Measurements from ENCODE around the gene CRYL1. TPM values are rescaled to one million over a fixed set of nuclear protein-coding genes. Genes with fewer than 3 reads are reported as not detected.

Gene CRYL1
- polyA plus RNA-seq, 1 of the 3 experiments (the other 2 are of a cell fraction): 34.8 TPM

DNA sequence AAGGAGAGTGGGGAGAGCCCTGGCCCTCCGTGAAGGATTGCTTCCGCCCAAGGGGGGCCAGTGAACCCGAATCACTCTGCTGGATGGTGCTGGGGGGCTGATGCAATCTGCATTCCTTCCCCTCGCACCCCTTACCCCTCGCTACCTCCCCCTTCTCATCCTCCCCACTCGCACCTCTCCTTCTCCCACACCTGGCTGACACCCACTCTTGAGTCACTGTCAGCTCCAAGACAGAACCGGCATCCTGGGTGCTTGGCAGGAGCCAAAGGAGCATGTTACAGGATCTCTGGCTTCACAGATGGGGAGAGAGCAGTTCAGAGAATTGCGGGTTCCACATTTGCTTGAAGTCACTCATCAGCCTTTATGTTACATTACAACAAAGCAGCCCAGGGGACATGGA, 167.6 kb downstream of the CRYL1 start:
- no peak for DNase-seq
- CTCF ChIA-PET: no interaction called here
- no peaks in the 10 kb centered on the region; the same call in 1 of the 2 replicates for H3K27me3 ChIP-seq (ENCODE audit: insufficient read depth)
- H4K20me1 ChIP-seq (ENCODE audit: insufficient read depth): no peaks in the 10 kb centered on the region
- H3K79me2 ChIP-seq (ENCODE audit: insufficient read depth): no peaks in the 10 kb centered on the region
- no peaks in the 10 kb centered on the region for H3K4me1 ChIP-seq (ENCODE audit: control insufficient read depth in 1 of 2, insufficient read depth in 2 of 2, low read depth in 1 of 2, low read length in 1 of 2)
- no peaks in the 10 kb centered on the region for H3K36me3 ChIP-seq (replicated peaks in 1 of 2; ENCODE audit: control insufficient read depth in 1 of 2, insufficient read depth in 2 of 2, low read length in 1 of 2)
- no peaks in the 10 kb centered on the region for H3K9me3 ChIP-seq
- WGBS (ENCODE audit: low lambda C conversion rate): 44% methylated on average over 7 of the region's 8 CpGs
- H3K27ac ChIP-seq (ENCODE audit: low read depth in 2 of 2, low read length in 1 of 2): no peak overlapping the region
- no peak overlapping the region for H3K4me3 ChIP-seq (ENCODE audit: low read depth in 2 of 2, low read length in 1 of 2)
- no peak overlapping the region for H3K9ac ChIP-seq
- H3F3A ChIP-seq (replicated peaks; ENCODE audit: insufficient read depth): no peaks in the 10 kb centered on the region
- no peak overlapping the region for H3K4me2 ChIP-seq
- H3K9me2 ChIP-seq: no peaks in the 10 kb centered on the region
- H2AFZ ChIP-seq (ENCODE audit: low read depth): no peak overlapping the region
- TF ChIP-seq, protein P1, sequence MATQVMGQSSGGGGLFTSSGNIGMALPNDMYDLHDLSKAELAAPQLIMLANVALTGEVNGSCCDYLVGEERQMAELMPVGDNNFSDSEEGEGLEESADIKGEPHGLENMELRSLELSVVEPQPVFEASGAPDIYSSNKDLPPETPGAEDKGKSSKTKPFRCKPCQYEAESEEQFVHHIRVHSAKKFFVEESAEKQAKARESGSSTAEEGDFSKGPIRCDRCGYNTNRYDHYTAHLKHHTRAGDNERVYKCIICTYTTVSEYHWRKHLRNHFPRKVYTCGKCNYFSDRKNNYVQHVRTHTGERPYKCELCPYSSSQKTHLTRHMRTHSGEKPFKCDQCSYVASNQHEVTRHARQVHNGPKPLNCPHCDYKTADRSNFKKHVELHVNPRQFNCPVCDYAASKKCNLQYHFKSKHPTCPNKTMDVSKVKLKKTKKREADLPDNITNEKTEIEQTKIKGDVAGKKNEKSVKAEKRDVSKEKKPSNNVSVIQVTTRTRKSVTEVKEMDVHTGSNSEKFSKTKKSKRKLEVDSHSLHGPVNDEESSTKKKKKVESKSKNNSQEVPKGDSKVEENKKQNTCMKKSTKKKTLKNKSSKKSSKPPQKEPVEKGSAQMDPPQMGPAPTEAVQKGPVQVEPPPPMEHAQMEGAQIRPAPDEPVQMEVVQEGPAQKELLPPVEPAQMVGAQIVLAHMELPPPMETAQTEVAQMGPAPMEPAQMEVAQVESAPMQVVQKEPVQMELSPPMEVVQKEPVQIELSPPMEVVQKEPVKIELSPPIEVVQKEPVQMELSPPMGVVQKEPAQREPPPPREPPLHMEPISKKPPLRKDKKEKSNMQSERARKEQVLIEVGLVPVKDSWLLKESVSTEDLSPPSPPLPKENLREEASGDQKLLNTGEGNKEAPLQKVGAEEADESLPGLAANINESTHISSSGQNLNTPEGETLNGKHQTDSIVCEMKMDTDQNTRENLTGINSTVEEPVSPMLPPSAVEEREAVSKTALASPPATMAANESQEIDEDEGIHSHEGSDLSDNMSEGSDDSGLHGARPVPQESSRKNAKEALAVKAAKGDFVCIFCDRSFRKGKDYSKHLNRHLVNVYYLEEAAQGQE (IDR thresholded peaks at IDR 0.05; ENCODE audit: low read depth, low read length): no peak
- no peak for TF ChIP-seq TEAD4 (IDR thresholded peaks at IDR 0.05; ENCODE audit: borderline replicate concordance, insufficient read depth)
- TF ChIP-seq, protein P2, sequence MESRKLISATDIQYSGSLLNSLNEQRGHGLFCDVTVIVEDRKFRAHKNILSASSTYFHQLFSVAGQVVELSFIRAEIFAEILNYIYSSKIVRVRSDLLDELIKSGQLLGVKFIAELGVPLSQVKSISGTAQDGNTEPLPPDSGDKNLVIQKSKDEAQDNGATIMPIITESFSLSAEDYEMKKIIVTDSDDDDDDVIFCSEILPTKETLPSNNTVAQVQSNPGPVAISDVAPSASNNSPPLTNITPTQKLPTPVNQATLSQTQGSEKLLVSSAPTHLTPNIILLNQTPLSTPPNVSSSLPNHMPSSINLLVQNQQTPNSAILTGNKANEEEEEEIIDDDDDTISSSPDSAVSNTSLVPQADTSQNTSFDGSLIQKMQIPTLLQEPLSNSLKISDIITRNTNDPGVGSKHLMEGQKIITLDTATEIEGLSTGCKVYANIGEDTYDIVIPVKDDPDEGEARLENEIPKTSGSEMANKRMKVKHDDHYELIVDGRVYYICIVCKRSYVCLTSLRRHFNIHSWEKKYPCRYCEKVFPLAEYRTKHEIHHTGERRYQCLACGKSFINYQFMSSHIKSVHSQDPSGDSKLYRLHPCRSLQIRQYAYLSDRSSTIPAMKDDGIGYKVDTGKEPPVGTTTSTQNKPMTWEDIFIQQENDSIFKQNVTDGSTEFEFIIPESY (IDR thresholded peaks at IDR 0.05; ENCODE audit: borderline replicate concordance, low read depth): no peak
- no peak for TF ChIP-seq SMC3 (IDR thresholded peaks at IDR 0.05; ENCODE audit: low read depth, low read length)
- no peak for TF ChIP-seq TAF1 (IDR thresholded peaks at IDR 0.05; ENCODE audit: borderline replicate concordance, low read depth, low read length)
- TF ChIP-seq NFIC (IDR thresholded peaks at IDR 0.05; ENCODE audit: borderline replicate concordance): no peak
- no peak for TF ChIP-seq RCOR1 (IDR thresholded peaks at IDR 0.05; ENCODE audit: low read length)
- no peak for TF ChIP-seq RXRA (IDR thresholded peaks at IDR 0.05; ENCODE audit: borderline replicate concordance, low read depth)
- no peak for TF ChIP-seq EZH2phosphoT487 (IDR thresholded peaks at IDR 0.05; ENCODE audit: borderline replicate concordance, low read depth)
- no peak for TF ChIP-seq FOSL2 (IDR thresholded peaks at IDR 0.05; ENCODE audit: borderline replicate concordance, low read depth)
- TF ChIP-seq EP300 (IDR thresholded peaks at IDR 0.05; ENCODE audit: borderline replicate concordance in 1 of 2, low read depth in 1 of 2, low read length in 1 of 2): no peak
- no peak for TF ChIP-seq FOXM1 (IDR thresholded peaks at IDR 0.05; ENCODE audit: low read depth)
- no peak for TF ChIP-seq GABPA (IDR thresholded peaks at IDR 0.05; ENCODE audit: low read depth)
- no peak for TF ChIP-seq SIN3A (IDR thresholded peaks at IDR 0.05; ENCODE audit: borderline replicate concordance, low read depth, low read length)
- TF ChIP-seq POLR2AphosphoS5 (IDR thresholded peaks at IDR 0.05; ENCODE audit: low read depth, low read length): no peak
- TF ChIP-seq JUND (IDR thresholded peaks at IDR 0.05): no peak
- no peak for TF ChIP-seq FOXJ3 (CRISPR knock-in tag; IDR thresholded peaks at IDR 0.05)
- TF ChIP-seq, protein P3, sequence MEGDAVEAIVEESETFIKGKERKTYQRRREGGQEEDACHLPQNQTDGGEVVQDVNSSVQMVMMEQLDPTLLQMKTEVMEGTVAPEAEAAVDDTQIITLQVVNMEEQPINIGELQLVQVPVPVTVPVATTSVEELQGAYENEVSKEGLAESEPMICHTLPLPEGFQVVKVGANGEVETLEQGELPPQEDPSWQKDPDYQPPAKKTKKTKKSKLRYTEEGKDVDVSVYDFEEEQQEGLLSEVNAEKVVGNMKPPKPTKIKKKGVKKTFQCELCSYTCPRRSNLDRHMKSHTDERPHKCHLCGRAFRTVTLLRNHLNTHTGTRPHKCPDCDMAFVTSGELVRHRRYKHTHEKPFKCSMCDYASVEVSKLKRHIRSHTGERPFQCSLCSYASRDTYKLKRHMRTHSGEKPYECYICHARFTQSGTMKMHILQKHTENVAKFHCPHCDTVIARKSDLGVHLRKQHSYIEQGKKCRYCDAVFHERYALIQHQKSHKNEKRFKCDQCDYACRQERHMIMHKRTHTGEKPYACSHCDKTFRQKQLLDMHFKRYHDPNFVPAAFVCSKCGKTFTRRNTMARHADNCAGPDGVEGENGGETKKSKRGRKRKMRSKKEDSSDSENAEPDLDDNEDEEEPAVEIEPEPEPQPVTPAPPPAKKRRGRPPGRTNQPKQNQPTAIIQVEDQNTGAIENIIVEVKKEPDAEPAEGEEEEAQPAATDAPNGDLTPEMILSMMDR (IDR thresholded peaks at IDR 0.05): no peak
- POLR2A ChIA-PET: no interaction called here

All from SK-N-SH (cell line).